GM10248 (cell line): ENCODE measurements around the gene JCHAIN.
"Not testable (repeated sequence)": the region's sequence is repeated elsewhere in the genome, so short reads cannot be mapped to it uniquely, and the experiment has no call there.

Experiments used
- CTCF ChIA-PET: fragments of 300-600 bp; sonication (Branson Sonifier 250); formaldehyde crosslinking; extraction: SDS; loops from one replicate; lab custom pipeline; 2021; ENCODE audit warnings: antibody characterized with exemption; lab: Yijun Ruan, JAX
- POLR2A ChIA-PET: fragments of 350-650 bp; sonication (Branson Sonifier 250); formaldehyde crosslinking; extraction: SDS; loops from one replicate; lab custom pipeline; 2020; ENCODE audit warnings: antibody characterized with exemption; lab: Yijun Ruan, JAX
- DNase-seq: peaks from one replicate; pipeline ENCODE4 v3.0.0; 2012; ENCODE audit errors: extremely low spot score
- CTCF ChIP-seq: IDR thresholded peaks from 2 replicates; pipeline ENCODE4 v1.5.1; 2012; ENCODE audit warnings: mild to moderate bottlenecking, low read depth; ENCODE audit errors: extremely low read depth, missing control alignments, control extremely low read depth

JCHAIN gene

DNA sequence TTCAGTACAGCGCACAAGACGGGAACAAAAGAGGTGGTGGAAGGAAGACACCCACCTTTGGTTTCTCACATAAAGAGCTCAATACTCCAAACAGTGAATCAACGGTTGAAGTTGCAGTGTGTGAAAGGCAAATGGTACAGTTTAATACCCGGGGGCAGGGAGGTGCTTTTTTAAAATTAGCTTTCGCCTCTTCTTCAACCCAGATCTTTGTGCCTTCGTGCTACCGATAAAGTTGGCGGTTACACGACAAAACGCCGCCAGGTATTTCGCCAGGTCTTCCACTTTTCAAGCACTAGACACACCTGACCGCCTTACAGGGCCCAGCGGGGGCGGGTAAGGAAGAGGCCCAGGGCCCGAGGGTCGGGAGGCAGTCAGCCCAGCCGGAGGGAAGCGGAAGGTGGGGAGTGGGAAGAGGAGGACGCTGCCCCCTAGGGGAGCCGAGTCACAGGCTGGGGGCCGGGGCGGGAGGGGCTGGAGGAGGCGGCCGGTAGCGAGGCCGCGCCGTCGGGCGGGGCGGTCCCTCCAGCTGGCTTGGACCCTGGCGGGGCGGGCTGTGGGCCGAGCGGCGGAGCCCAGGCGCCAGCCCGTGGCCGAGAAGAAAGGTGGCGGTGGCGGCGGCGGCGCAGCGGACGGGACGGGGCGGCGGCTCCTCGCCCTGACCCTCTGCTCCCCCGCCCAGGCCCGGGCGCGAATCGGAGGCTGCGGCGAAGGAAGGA lies 38.1 kb upstream of the JCHAIN start:
- peak; percentile 25 for TF ChIP-seq CTCF
- CTCF ChIA-PET: interaction anchor here (0.7 to 4.0 kb wide), 28 partner anchors 8 to 306 kb away, joined by 3 to 47 read pairs (median 4); partner anchors contain the start of genes DCK, MOB1B, RUFY3 and UTP3
- DNase-seq: peak; percentile 84
- POLR2A ChIA-PET: interaction anchor here (0.5 to 1.2 kb wide), 3 partner anchors 10 to 307 kb away, joined by 4 to 5 read pairs (median 4); no protein-coding TSS in a partner anchor

GRCh38 chr4:70703619-70704214 lies 37.4 kb upstream of the JCHAIN start:
- no peak for TF ChIP-seq CTCF
- CTCF ChIA-PET: interaction anchor here (0.7 to 4.0 kb wide), 25 partner anchors 9 to 290 kb away, joined by 3 to 47 read pairs (median 4); partner anchors contain the start of genes DCK, MOB1B and UTP3
- no peak for DNase-seq
- POLR2A ChIA-PET: interaction anchor here (0.5 kb wide), 1 partner anchor 9 kb away, joined by 5 read pairs; no protein-coding TSS in a partner anchor

DNA sequence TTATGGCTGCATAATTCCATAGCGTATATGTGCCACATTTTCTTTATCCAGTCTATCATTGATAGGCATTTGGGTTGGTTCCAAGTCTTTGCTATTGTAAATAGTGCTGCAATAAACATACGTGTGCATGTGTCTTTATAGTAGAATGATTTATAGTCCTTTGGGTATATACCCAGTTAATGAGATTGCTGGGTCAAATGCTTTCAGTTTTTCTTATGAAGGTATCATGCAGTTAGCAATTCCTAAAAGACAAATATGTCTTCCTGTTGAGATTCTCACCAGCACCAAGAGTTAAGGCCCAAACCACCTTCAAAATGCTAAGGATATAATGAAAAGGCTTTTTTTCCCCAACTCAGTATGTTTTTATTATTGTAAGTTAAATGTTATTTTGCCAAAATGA lies 36.3 kb upstream of the JCHAIN start:
- DNase-seq, POLR2A ChIA-PET: not testable (repeated sequence)
- CTCF ChIA-PET: interaction anchor here (3.1 to 4.0 kb wide), 2 partner anchors 9 to 13 kb away, joined by 18 to 47 read pairs; partner anchors contain the start of gene UTP3

DNA sequence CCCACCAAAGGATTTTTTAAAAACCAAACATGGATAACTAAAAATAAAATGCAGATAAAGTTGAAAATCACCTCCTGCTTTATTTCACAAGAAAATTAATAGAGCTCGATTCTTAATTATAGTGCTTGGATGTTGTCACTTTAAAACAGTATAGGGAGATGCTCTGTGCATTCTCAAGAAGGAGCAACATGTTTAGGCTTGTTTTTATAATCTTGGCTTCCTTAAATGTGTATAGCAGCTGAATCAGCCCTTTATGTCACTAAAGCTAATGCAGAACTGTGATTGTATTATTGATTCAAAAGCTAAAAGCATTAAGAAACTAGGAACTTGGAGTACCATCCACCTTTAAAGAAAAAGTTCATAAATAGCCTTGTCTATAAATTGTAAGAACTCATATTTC lies 35.0 kb upstream of the JCHAIN start:
- POLR2A ChIA-PET: no interaction called here
- DNase-seq: no peak
- no peak for TF ChIP-seq CTCF
- CTCF ChIA-PET: interaction anchor here (1.0 to 5.3 kb wide), 3 partner anchors 11 to 64 kb away, joined by 3 to 35 read pairs (median 7); partner anchors contain the start of gene UTP3

GRCh38 chr4:70700712-70701111 lies 34.4 kb upstream of the JCHAIN start:
- CTCF ChIA-PET: interaction anchor here (1.0 to 5.3 kb wide), 3 partner anchors 11 to 64 kb away, joined by 3 to 35 read pairs (median 7); partner anchors contain the start of gene UTP3
- no peak for DNase-seq
- POLR2A ChIA-PET: no interaction called here
- no peak for TF ChIP-seq CTCF

DNA sequence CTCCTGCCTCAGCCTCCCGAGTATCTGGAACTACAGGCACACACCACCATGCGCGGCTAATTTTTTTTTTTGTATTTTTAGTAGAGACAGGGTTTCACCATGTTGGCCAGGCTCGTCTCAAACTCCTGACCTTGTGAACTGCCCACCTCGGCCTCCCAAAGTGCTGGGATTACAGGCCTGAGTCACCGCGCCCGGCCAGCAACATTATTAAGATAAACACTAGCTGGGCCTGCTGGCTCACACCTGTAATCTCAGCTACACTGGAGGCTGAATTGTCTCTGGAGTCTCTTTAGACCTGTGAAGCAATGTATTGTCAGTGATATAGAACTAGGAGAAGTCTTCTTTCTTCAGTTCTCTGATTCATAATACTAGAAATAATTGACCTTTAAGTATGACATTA lies 32.1 kb upstream of the JCHAIN start:
- CTCF ChIA-PET: interaction anchor here (1.0 to 5.3 kb wide), 2 partner anchors 8 to 11 kb away, joined by 4 to 35 read pairs; partner anchors contain the start of gene UTP3
- DNase-seq, POLR2A ChIA-PET: not testable (repeated sequence)

DNA sequence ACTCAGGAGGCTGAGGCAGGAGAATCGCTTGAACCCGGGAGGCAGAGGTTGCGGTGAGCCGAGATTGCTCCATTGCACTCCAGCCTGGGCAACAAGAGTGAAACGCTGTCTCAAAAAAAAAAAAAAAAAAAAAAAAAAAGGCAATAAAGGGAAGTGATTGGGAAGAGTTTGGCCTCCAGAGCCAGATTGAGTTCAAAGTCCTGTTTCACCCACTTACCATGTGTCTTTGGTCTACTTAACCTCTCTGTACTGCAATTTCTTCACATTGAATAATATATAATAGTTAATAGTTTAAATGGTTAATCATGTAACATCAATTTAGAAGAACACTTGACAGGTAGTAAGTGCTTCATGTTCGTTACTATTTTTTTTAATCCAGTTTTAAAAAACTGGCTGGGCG lies 28.3 kb upstream of the JCHAIN start:
- POLR2A ChIA-PET: interaction anchor here (0.6 to 0.7 kb wide), 2 partner anchors 9 to 34 kb away, joined by 5 to 7 read pairs; no protein-coding TSS in a partner anchor
- DNase-seq: not testable (repeated sequence)
- CTCF ChIA-PET: interaction anchor here (0.6 to 2.3 kb wide), 2 partner anchors 9 to 10 kb away, joined by 3 to 18 read pairs; no protein-coding TSS in a partner anchor
